Measurements from ENCODE around the gene CCDC34. TPM values are rescaled to one million over a fixed set of nuclear protein-coding genes. Genes with fewer than 3 reads are reported as not detected.
"Not testable (repeated sequence)": the region's sequence is repeated elsewhere in the genome, so short reads cannot be mapped to it uniquely, and the experiment has no call there.

The CCDC34 gene
- total and polyA plus RNA-seq, 12 donors: 2.5 to 16.6 (median 5.4) TPM

DNA sequence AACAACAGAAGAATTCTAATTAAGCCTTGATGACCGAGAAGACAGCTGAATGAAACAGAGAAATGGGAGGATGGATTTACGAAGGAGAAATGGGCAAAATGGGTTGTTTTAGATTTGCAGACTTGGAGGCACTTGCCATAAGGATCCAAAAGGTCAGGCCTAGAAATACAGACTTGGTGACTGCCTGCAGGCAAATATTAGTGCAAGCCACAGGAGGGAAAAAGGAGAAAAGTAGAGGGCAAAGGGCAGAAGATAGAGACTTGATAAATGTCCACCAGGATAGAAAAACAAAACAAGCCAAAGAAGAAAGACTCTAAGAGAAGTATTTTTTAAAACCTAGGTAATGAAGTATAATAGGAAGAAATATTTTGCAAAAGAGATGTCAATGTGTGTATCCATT, 13.1 kb downstream of the CCDC34 start:
- H3K36me3 ChIP-seq (replicated peaks in 1 of 2): no peaks in the 10 kb centered on the region
- no peaks in the 10 kb centered on the region for H3K27me3 ChIP-seq
- TF ChIP-seq CTCF (IDR thresholded peaks at IDR 0.05): no peak
- TF ChIP-seq POLR2A (IDR thresholded peaks at IDR 0.05): no peak
- no peaks in the 10 kb centered on the region for H3K9me3 ChIP-seq (replicated peaks in 1 of 3)
- H3K4me3 ChIP-seq: no peak overlapping the region
- 92 to 98% (median 96%) methylated on average over 2 of the region's 2 CpGs for WGBS, 4 donors
- no peak overlapping the region for H3K27ac ChIP-seq
- DNase-seq: no peak
- intact Hi-C loops (cut with DNase I): no loop called here
- H3K4me1 ChIP-seq (replicated peaks in 1 of 2): no peaks in the 10 kb centered on the region

DNA sequence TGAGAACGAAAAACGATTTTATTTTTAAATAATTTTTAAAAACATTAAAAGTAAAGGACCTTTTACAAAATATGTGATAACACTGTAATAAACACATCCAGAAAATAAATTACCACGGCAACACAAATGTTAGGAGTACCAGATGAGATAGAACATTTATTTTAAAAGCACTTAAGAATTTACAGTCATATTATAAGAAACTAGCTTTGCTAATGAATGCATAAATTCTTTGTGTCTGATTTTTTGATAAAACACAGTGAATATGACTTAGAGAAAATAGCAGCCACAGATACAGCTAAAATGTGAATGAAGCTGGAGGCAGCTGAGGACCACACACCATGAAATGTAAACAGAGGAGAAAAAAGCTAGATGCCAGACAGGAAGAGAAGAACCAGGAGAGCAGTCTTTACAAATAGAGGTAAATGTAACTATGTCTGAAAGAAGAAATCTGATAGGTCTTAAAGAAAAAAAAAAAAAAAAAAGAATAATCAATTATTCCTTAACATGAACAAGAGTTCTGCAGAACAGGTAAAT, 14.6 kb downstream of the CCDC34 start:
- Histone ChIP-seq H3K4me3 (no peak overlapping the region), H3K27ac (no peak overlapping the region), H3K4me1 (replicated peaks in 1 of 2) (no peaks in the 10 kb centered on the region), H3K9me3 (replicated peaks in 1 of 3) (no peaks in the 10 kb centered on the region), H3K27me3 (no peaks in the 10 kb centered on the region), H3K36me3 (replicated peaks in 1 of 2) (no peaks in the 10 kb centered on the region)
- WGBS, 4 donors: 32 to 40% (median 36%) methylated on average over 3 of the region's 3 CpGs
- TF ChIP-seq CTCF (IDR thresholded peaks at IDR 0.05): no peak
- no peak for TF ChIP-seq POLR2A (IDR thresholded peaks at IDR 0.05)
- intact Hi-C loops (cut with DNase I): no loop called here
- no peak for DNase-seq

GRCh38 chr11:27347359-27348339, 15.4 kb downstream of the CCDC34 start:
- Histone ChIP-seq H3K27ac (no peak overlapping the region), H3K4me3 (no peak overlapping the region), H3K27me3 (no peaks in the 10 kb centered on the region), H3K36me3 (replicated peaks in 1 of 2) (no peaks in the 10 kb centered on the region), H3K4me1 (replicated peaks in 1 of 2) (no peaks in the 10 kb centered on the region), H3K9me3 (replicated peaks in 1 of 3) (no peaks in the 10 kb centered on the region)
- intact Hi-C loops (cut with DNase I): no loop called here
- TF ChIP-seq CTCF (IDR thresholded peaks at IDR 0.05) (no peak), POLR2A (IDR thresholded peaks at IDR 0.05) (no peak)
- WGBS, 4 donors: 42 to 50% (median 43%) methylated on average over 5 of the region's 5 CpGs
- no peak for DNase-seq

DNA sequence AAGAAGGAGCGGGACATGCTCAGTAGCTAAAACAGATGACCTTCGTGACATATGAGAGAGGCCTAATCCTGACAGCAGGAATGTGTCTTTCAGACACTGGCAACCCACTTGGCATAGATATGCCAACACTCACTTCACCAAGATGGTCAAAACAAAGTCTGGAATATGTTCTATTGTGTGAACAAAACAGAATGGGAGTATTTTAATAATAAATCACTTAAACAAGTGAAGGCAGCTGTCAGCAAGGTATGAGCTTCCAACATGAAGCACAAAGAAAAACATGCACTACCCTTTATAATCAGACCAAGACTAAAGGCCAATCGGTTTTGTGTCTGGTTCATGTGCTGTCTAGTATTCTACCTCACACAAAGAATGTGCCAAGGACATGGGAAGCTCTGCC, 23.1 kb downstream of the CCDC34 start:
- WGBS, 4 donors: 79 to 88% (median 84%) methylated on average over 3 of the region's 3 CpGs
- H3K27me3 ChIP-seq: no peaks in the 10 kb centered on the region
- no peak for DNase-seq
- H3K27ac ChIP-seq: no peak overlapping the region
- H3K36me3 ChIP-seq (replicated peaks in 1 of 2): no peaks in the 10 kb centered on the region
- peaks cover 0 to 3% of the 10 kb centered on the region in 2 donors for H3K4me1 ChIP-seq (replicated peaks in 1 of 2)
- no peaks in the 10 kb centered on the region for H3K9me3 ChIP-seq (replicated peaks in 1 of 3)
- no peak overlapping the region for H3K4me3 ChIP-seq
- TF ChIP-seq POLR2A (IDR thresholded peaks at IDR 0.05) (no peak), CTCF (IDR thresholded peaks at IDR 0.05) (no peak)
- intact Hi-C loops (cut with DNase I): no loop called here

DNA sequence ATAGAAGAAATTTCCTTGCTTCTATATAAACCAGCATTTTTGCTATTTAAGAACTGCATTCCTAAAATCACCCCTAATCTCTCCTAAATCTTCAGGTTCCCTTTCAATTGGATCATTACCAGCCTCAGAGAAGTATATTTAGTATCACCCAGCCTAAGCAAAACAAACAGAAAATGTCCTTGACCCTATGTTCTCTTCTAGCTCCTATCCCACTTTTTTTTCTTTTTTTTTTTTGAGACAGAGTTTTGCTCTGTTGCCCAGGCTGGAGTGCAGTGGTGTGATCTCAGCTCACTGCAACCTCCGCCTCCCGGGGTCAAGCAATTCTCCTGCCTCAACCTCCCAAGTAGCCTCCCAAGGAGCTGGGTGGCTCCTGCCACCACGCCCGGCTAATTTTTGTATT, 28.3 kb downstream of the CCDC34 start:
- H3K4me3 ChIP-seq: not testable (repeated sequence)
- WGBS, 4 donors: 76 to 82% (median 78%) methylated on average over 4 of the region's 4 CpGs

More for the DNA sequence above, 28.3 kb downstream of the CCDC34 start:
- H3K27ac ChIP-seq; H3K36me3 ChIP-seq (replicated peaks in 1 of 2); H3K27me3 ChIP-seq; intact Hi-C loops (cut with DNase I); H3K4me1 ChIP-seq (replicated peaks in 1 of 2); H3K9me3 ChIP-seq (replicated peaks in 1 of 3); DNase-seq: not testable (repeated sequence)
